Activated naive CD8-positive, alpha-beta T cell treated with anti-CD3 and anti-CD28 coated beads, Interleukin-2, amount 50 U/mL, for 24 hours (primary cell): ENCODE results near the gene AP2A1.

Experiments
- ATAC-seq: fragments of 150-1000 bp; cut with Tn5 transposase; one replicate; pipeline ENCODE4 v1.10.0; 2021
- DNase-seq: peaks from one replicate; pipeline ENCODE4 v3.0.0; 2021
- H3K27ac Mint-ChIP-seq: one replicate; pipeline ENCODE4 v1.8.0; 2021; ENCODE audit warnings: mild to moderate bottlenecking, mixed read lengths
- H3K27me3 Mint-ChIP-seq: one replicate; pipeline ENCODE4 v1.8.0; 2021; ENCODE audit warnings: mixed read lengths
- H3K36me3 Mint-ChIP-seq: one replicate; pipeline ENCODE4 v1.8.0; 2021; ENCODE audit warnings: low read depth, mixed read lengths
- H3K4me1 Mint-ChIP-seq: one replicate; pipeline ENCODE4 v1.8.0; 2021; ENCODE audit warnings: mixed read lengths
- H3K4me3 Mint-ChIP-seq: one replicate; pipeline ENCODE4 v1.8.0; 2021; ENCODE audit warnings: mild to moderate bottlenecking, moderate library complexity, mixed read lengths
- H3K9me3 Mint-ChIP-seq: one replicate; pipeline ENCODE4 v1.8.0; 2021; ENCODE audit warnings: mixed read lengths

The AP2A1 gene

GRCh38 chr19:49840736-49841249 is 74.0 kb downstream of the AP2A1 start:
- Mint-ChIP-seq H3K27me3 (no peaks in the 10 kb centered on the region), H3K36me3 (peaks cover 19% of the 10 kb centered on the region), H3K4me1 (no peaks in the 10 kb centered on the region), H3K4me3 (no peak overlapping the region), H3K27ac (no peak overlapping the region), H3K9me3 (no peaks in the 10 kb centered on the region)
- ATAC-seq (no peak), DNase-seq (no peak)

DNA sequence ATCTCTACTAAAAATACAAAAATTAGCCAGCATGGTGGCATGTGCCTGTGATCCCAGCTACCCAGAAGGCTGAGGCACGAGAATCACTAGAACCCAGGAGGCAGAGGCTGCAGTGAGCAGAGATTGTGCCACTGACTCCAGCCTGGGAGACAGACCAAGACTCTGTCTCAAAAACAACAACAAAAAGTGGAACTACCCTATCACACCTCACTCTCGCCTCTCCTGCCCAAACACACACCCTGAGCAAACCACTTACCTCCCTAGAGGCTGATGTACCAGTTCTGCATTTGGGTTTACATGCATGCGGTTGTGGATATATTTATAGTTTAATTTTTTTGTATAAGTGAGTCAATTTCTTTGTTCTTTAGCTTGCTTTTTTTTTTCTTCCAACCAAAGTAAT is 76.5 kb downstream of the AP2A1 start:
- H3K27ac Mint-ChIP-seq: no peak overlapping the region
- no peaks in the 10 kb centered on the region for H3K27me3 Mint-ChIP-seq
- H3K4me3 Mint-ChIP-seq: no peak overlapping the region
- H3K9me3 Mint-ChIP-seq: no peaks in the 10 kb centered on the region
- ATAC-seq (no peak), DNase-seq (no peak)
- H3K4me1 Mint-ChIP-seq: peaks cover 4% of the 10 kb centered on the region
- peaks cover 11% of the 10 kb centered on the region for H3K36me3 Mint-ChIP-seq

DNA sequence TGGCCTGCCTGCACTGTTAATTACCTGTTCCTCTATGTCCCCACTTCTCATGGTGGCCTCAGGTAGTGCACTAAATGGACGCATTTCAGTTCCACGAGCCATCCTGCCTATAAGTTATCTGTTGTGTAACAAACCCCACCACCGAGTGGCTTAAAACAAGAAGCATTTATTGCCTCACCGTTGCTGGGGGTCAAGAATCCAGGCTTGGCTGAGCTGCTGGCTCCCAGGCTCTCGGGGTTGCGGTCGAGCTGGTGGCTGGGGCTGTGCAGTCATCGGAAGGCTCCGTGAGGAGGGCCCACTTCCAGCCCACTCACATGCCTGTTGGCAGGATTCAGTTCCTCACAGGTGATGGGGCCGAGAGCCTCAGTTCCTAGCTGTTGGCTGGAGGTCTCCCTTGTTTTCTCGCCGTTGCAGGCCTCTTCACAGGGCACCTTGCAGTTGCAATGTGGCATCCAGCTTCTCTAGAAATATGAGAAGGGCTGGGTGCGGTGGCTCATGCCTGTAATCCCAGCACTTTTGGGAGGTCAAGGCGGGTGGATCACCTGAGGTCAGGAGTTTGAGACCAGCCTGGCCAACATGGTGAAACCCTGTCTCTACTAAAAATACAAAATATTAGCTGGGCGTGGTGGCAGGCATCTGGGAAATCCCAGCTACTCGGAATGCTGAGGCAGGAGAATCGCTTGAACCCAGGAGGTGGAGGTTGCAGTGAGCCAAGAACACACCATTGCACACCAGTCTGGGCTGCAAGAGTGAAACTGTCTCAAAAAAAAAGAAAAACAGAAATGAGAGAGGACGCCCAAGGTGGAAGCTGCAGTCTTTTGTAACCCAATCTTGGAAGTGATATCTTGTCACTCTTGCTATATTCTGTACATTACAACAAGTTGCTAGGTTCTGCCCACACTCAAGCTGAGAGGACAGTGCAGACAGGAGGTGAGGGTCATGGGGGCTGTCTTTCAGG is 77.6 kb downstream of the AP2A1 start:
- Mint-ChIP-seq H3K4me3 (no peak overlapping the region), H3K4me1 (peaks cover 16% of the 10 kb centered on the region), H3K9me3 (peaks cover 4% of the 10 kb centered on the region), H3K36me3 (peaks cover 5% of the 10 kb centered on the region), H3K27ac (no peak overlapping the region), H3K27me3 (no peaks in the 10 kb centered on the region)
- no peak for DNase-seq
- ATAC-seq: no peak

- H3K4me3 Mint-ChIP-seq: no peak overlapping the region
- peaks cover 9% of the 10 kb centered on the region for H3K9me3 Mint-ChIP-seq
- H3K27ac Mint-ChIP-seq: no peak overlapping the region
- peaks cover 25% of the 10 kb centered on the region for H3K4me1 Mint-ChIP-seq
- H3K36me3 Mint-ChIP-seq: peaks cover 5% of the 10 kb centered on the region
- no peak for ATAC-seq
- no peak for DNase-seq
- H3K27me3 Mint-ChIP-seq: no peaks in the 10 kb centered on the region
Measured at GRCh38 chr19:49845414-49845813, 78.6 kb downstream of the AP2A1 start.

- no peak for DNase-seq
- Mint-ChIP-seq H3K36me3 (peaks cover 2% of the 10 kb centered on the region), H3K9me3 (peaks cover 9% of the 10 kb centered on the region), H3K4me3 (no peak overlapping the region), H3K4me1 (peaks cover 28% of the 10 kb centered on the region), H3K27ac (no peak overlapping the region), H3K27me3 (no peaks in the 10 kb centered on the region)
- no peak for ATAC-seq
Measured at GRCh38 chr19:49846408-49846807, 79.6 kb downstream of the AP2A1 start.

DNA sequence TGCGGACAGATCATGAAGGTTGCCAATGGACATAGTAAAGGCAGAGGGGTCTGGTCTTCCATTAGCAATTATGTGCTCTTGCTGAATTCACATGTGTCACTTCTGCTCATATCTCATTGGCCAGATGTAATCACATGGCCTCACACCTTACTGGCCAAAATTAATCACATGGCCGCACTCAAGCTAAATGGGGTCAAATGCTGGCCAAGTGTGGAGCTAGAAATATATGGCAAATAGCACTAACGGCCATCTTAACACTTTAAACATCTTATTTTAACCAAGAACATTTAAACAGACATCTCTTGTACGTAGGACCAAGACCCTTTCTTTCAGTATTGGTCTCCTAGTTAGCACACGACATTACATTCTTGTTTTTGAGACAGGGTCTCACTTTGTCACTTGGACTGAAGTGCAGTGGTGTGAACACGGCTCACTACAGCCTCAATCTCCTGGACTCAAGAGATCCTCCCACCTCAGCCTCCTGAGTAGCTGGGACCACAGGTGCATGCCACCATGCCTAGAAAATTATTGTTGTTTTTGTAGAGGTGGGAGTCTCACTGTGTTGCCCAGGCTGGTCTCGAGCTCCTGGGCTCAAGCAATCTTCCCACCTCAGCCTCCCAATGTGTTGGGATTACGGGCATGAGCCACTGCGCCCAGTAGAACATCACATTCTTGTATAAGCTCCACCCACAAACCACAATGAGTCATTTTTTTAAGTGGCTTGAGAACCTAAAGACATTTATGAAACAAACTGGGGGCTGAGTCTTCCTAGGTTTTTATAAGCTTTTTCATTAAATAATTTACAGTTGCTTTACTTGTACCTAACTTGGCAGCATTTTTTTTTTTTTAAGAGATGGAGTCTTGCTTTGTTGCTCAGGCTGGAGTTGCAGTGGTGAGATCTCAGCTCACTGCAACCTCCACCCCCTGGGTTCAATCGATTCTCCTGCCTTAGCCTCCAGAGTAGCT is 81.2 kb downstream of the AP2A1 start:
- H3K36me3 Mint-ChIP-seq: peaks cover 7% of the 10 kb centered on the region
- H3K4me3 Mint-ChIP-seq: no peak overlapping the region
- H3K27ac Mint-ChIP-seq: peak overlapping the region; percentile 46
- peaks cover 41% of the 10 kb centered on the region for H3K4me1 Mint-ChIP-seq
- no peak for ATAC-seq
- H3K9me3 Mint-ChIP-seq: peaks cover 9% of the 10 kb centered on the region
- H3K27me3 Mint-ChIP-seq: no peaks in the 10 kb centered on the region
- DNase-seq: no peak

- Mint-ChIP-seq H3K27me3 (no peaks in the 10 kb centered on the region), H3K27ac (peak overlapping the region; percentile 72), H3K9me3 (peaks cover 9% of the 10 kb centered on the region), H3K4me3 (peak overlapping the region; percentile 60), H3K4me1 (peaks cover 49% of the 10 kb centered on the region), H3K36me3 (peaks cover 7% of the 10 kb centered on the region)
- ATAC-seq (no peak), DNase-seq (no peak)
Measured at GRCh38 chr19:49848938-49849337, 82.1 kb downstream of the AP2A1 start.

- Mint-ChIP-seq H3K9me3 (peaks cover 9% of the 10 kb centered on the region), H3K4me3 (peak overlapping the region; percentile 84), H3K36me3 (peaks cover 7% of the 10 kb centered on the region), H3K4me1 (peaks cover 49% of the 10 kb centered on the region), H3K27me3 (no peaks in the 10 kb centered on the region), H3K27ac (peak overlapping the region; percentile 72)
- DNase-seq (no peak), ATAC-seq (no peak)
Measured at GRCh38 chr19:49849433-49850220, 82.8 kb downstream of the AP2A1 start.

GRCh38 chr19:49850221-49850486 is 83.4 kb downstream of the AP2A1 start:
- H3K4me3 Mint-ChIP-seq: peak overlapping the region; percentile 84
- H3K27me3 Mint-ChIP-seq: no peaks in the 10 kb centered on the region
- ATAC-seq: no peak
- H3K9me3 Mint-ChIP-seq: peaks cover 9% of the 10 kb centered on the region
- no peak for DNase-seq
- peaks cover 49% of the 10 kb centered on the region for H3K4me1 Mint-ChIP-seq
- H3K36me3 Mint-ChIP-seq: peaks cover 7% of the 10 kb centered on the region
- no peak overlapping the region for H3K27ac Mint-ChIP-seq

- peak; percentile 81 for ATAC-seq
- peaks cover 9% of the 10 kb centered on the region for H3K9me3 Mint-ChIP-seq
- peak; percentile 93 for DNase-seq
- H3K4me1 Mint-ChIP-seq: peaks cover 49% of the 10 kb centered on the region
- peak within 1 kb of the TSS; percentile 84 for H3K4me3 Mint-ChIP-seq
- H3K27me3 Mint-ChIP-seq: no peaks in the 10 kb centered on the region
- peaks cover 12% of the 10 kb centered on the region for H3K36me3 Mint-ChIP-seq
- peak within 1 kb of the TSS; percentile 89 for H3K27ac Mint-ChIP-seq
Measured at GRCh38 chr19:49850487-49851342, 83.9 kb downstream of the AP2A1 start, which contains the start of gene PTOV1. Gene PTOV1, plus strand, starts transcription at chr19:49851159.

DNA sequence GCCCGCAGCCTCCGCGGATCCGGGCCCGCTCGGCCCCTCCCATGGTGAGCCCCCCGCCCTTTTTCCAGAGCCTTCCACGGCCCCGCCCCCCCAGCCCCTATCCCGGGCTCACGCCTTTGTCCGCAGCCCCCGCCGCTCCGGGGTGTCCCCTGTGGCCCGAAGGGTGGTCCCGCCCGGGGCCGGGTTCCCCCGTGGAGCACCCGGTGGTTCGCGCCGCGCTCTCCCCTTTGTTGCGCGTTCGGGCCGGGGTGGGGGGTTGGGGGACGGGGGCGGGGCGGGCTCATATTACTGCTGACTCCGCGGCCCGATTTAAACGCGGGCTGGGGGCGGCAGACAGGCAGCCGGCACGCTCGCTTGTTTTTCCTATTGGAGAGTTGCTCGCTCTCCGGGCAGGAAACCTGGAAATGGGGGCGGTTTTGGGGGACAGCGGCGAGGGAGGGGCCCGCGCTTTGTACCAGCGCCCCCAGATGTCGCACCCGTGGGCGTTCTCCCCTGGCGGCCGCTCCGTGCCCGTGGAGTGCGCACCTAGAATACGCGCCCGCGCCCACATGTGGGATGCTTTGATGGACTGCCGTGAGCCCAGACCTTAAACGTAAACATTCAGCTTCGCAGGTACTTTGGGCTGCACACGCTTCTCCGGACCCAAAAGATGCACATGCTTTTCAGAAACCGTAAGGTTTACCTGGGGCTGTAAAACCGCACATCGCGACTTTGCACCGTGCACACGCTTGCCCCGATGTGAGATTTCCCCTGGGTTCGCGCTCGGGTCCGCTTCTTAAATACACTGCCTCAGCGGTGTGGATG is 84.9 kb downstream of the AP2A1 start:
- Mint-ChIP-seq H3K4me1 (peaks cover 49% of the 10 kb centered on the region), H3K27me3 (no peaks in the 10 kb centered on the region), H3K36me3 (peaks cover 12% of the 10 kb centered on the region), H3K4me3 (peak overlapping the region; percentile 79), H3K9me3 (peaks cover 9% of the 10 kb centered on the region), H3K27ac (peak overlapping the region; percentile 75)
- DNase-seq (no peak), ATAC-seq (no peak)

DNA sequence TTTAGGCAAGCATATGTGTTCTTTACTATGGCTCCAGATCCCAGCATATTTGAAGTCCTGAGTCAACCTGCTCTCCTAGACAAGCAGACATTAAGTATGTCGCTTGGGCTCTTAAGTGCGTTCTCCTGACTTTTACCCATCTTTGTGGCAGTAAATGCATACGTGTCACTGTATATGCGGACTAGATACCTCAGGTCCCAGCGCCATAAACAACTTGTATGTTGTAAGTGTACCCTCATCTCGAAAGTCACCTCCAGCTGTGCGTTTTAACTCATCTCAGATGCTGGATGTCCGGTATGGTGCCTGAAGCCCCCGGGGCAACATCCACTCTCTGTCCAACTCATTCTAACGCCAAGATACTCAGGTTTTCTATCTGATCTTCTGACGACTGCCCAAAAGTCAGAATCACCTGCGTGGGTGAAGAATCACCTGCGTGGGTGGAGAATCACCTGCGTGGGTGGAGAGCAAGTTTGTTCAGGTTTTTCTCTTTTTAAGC is 85.9 kb downstream of the AP2A1 start:
- H3K4me1 Mint-ChIP-seq: peaks cover 49% of the 10 kb centered on the region
- peaks cover 15% of the 10 kb centered on the region for H3K36me3 Mint-ChIP-seq
- ATAC-seq (no peak), DNase-seq (no peak)
- H3K4me3 Mint-ChIP-seq: peak overlapping the region; percentile 79
- H3K27me3 Mint-ChIP-seq: no peaks in the 10 kb centered on the region
- peaks cover 9% of the 10 kb centered on the region for H3K9me3 Mint-ChIP-seq
- peak overlapping the region; percentile 75 for H3K27ac Mint-ChIP-seq
